ENCODE data around the gene HRNR.

Gene HRNR

GRCh38 chr1:152170287-152170905 lies 53.6 kb downstream of the HRNR start:
- H3K9me3 ChIP-seq (ENCODE audit: control insufficient read depth, insufficient read depth, low read length) = no peaks in the 10 kb centered on the region
- H3K4me1 ChIP-seq (ENCODE audit: insufficient read depth, low read length) = no peaks in the 10 kb centered on the region
- H3K9ac ChIP-seq (ENCODE audit: low read depth, low read length) = no peak overlapping the region
- no peaks in the 10 kb centered on the region for H3K36me3 ChIP-seq (ENCODE audit: insufficient read depth, low read length)

GRCh38 chr1:152169366-152170025 lies 54.5 kb downstream of the HRNR start:
- Histone ChIP-seq H3K36me3 (ENCODE audit: insufficient read depth, low read length) (no peaks in the 10 kb centered on the region), H3K4me1 (ENCODE audit: insufficient read depth, low read length) (no peaks in the 10 kb centered on the region), H3K9me3 (ENCODE audit: control insufficient read depth, insufficient read depth, low read length) (no peaks in the 10 kb centered on the region), H3K9ac (ENCODE audit: low read depth, low read length) (no peak overlapping the region; the same call in 1 of the 2 replicates)

GRCh38 chr1:152168535-152168868 lies 55.5 kb downstream of the HRNR start:
- Histone ChIP-seq H3K9ac (ENCODE audit: low read depth, low read length) (no peak overlapping the region), H3K36me3 (ENCODE audit: insufficient read depth, low read length) (no peaks in the 10 kb centered on the region), H3K9me3 (ENCODE audit: control insufficient read depth, insufficient read depth, low read length) (no peaks in the 10 kb centered on the region), H3K4me1 (ENCODE audit: insufficient read depth, low read length) (no peaks in the 10 kb centered on the region)

GRCh38 chr1:152167835-152168534 lies 56.0 kb downstream of the HRNR start:
- no peaks in the 10 kb centered on the region for H3K36me3 ChIP-seq (ENCODE audit: insufficient read depth, low read length)
- no peaks in the 10 kb centered on the region for H3K4me1 ChIP-seq (ENCODE audit: insufficient read depth, low read length)
- H3K9me3 ChIP-seq (ENCODE audit: control insufficient read depth, insufficient read depth, low read length) = no peaks in the 10 kb centered on the region
- H3K9ac ChIP-seq (ENCODE audit: low read depth, low read length) = no peak overlapping the region

GRCh38 chr1:152166966-152167365 lies 57.0 kb downstream of the HRNR start:
- Histone ChIP-seq H3K9me3 (ENCODE audit: control insufficient read depth, insufficient read depth, low read length) (no peaks in the 10 kb centered on the region), H3K9ac (ENCODE audit: low read depth, low read length) (no peak overlapping the region), H3K36me3 (ENCODE audit: insufficient read depth, low read length) (no peaks in the 10 kb centered on the region), H3K4me1 (ENCODE audit: insufficient read depth, low read length) (no peaks in the 10 kb centered on the region)

- Histone ChIP-seq H3K4me1 (ENCODE audit: insufficient read depth, low read length) (no peaks in the 10 kb centered on the region), H3K9me3 (ENCODE audit: control insufficient read depth, insufficient read depth, low read length) (no peaks in the 10 kb centered on the region), H3K9ac (ENCODE audit: low read depth, low read length) (no peak overlapping the region), H3K36me3 (ENCODE audit: insufficient read depth, low read length) (no peaks in the 10 kb centered on the region)
Measured at GRCh38 chr1:152165286-152166077, 58.5 kb downstream of the HRNR start.

- Histone ChIP-seq H3K9me3 (ENCODE audit: control insufficient read depth, insufficient read depth, low read length) (no peaks in the 10 kb centered on the region), H3K9ac (ENCODE audit: low read depth, low read length) (no peak overlapping the region), H3K4me1 (ENCODE audit: insufficient read depth, low read length) (no peaks in the 10 kb centered on the region), H3K36me3 (ENCODE audit: insufficient read depth, low read length) (no peaks in the 10 kb centered on the region)
Measured at GRCh38 chr1:152164517-152165136, 59.4 kb downstream of the HRNR start.

GRCh38 chr1:152162792-152163463 lies 61.1 kb downstream of the HRNR start:
- Histone ChIP-seq H3K4me1 (ENCODE audit: insufficient read depth, low read length) (no peaks in the 10 kb centered on the region), H3K9me3 (ENCODE audit: control insufficient read depth, insufficient read depth, low read length) (no peaks in the 10 kb centered on the region), H3K36me3 (ENCODE audit: insufficient read depth, low read length) (no peaks in the 10 kb centered on the region)

More at GRCh38 chr1:152162792-152163463, 61.1 kb downstream of the HRNR start:
- no peak overlapping the region for H3K9ac ChIP-seq (ENCODE audit: low read depth, low read length)

Measured in ES-I3 (cell line).